GM23338 (cell line): ENCODE results near the gene NKX2-2. TPM values are rescaled to one million over a fixed set of nuclear protein-coding genes. Genes with fewer than 3 reads are reported as not detected.

Experiments used
- ATAC-seq: fragments of 200-7000 bp; cut with Tn5 transposase; 3 replicates; pipeline ENCODE4 v1.9.1; 2020
- DNase-seq: peaks from one replicate; pipeline ENCODE4 v3.0.0-alpha.2; 2015; ENCODE audit warnings: low spot score
- H2AFZ ChIP-seq: fragments of 200-600 bp; sonication (generic); 2 replicates; pipeline ENCODE4 v1.8.0; 2016; ENCODE audit warnings: antibody characterized with exemption, mild to moderate bottlenecking, moderate library complexity
- H3F3A ChIP-seq: fragments of 200-600 bp; sonication (generic); replicated peaks from 2 replicates; pipeline ENCODE4 v1.8.0; 2017; ENCODE audit warnings: antibody characterized with exemption, mixed run types, low read depth
- H3K27ac ChIP-seq: fragments of 200-600 bp; sonication (generic); 2 replicates; pipeline ENCODE4 v1.6.1; 2016; ENCODE audit warnings: low read depth
- H3K27me3 ChIP-seq: fragments of 200-600 bp; sonication (generic); 2 replicates; pipeline ENCODE4 v1.8.0; 2016; ENCODE audit warnings: mild to moderate bottlenecking, mixed run types, moderate library complexity; ENCODE audit not compliant: insufficient read depth
- H3K36me3 ChIP-seq: fragments of 200-600 bp; sonication (generic); 2 replicates; pipeline ENCODE4 v1.8.0; 2016; ENCODE audit warnings: mild to moderate bottlenecking; ENCODE audit not compliant: insufficient read depth
- H3K4me1 ChIP-seq: fragments of 200-600 bp; sonication (generic); 2 replicates; pipeline ENCODE4 v1.8.0; 2016; ENCODE audit warnings: mild to moderate bottlenecking, moderate library complexity; ENCODE audit not compliant: insufficient read depth
- H3K4me2 ChIP-seq: fragments of 200-600 bp; sonication (generic); 2 replicates; pipeline ENCODE4 v1.7.1; 2017; ENCODE audit warnings: mixed run types
- H3K4me3 ChIP-seq: fragments of 200-600 bp; sonication (generic); 2 replicates; pipeline ENCODE4 v1.6.1; 2016; ENCODE audit warnings: mixed run types
- H3K79me2 ChIP-seq: fragments of 200-600 bp; sonication (generic); replicated peaks from 2 replicates; pipeline ENCODE4 v1.8.0; 2017; ENCODE audit warnings: mild to moderate bottlenecking; ENCODE audit not compliant: insufficient read depth
- H3K9me2 ChIP-seq: fragments of 200-600 bp; sonication (generic); 2 replicates; pipeline ENCODE4 v1.8.0; 2017; ENCODE audit not compliant: insufficient read depth
- H4K20me1 ChIP-seq: fragments of 200-600 bp; sonication (generic); replicated peaks from 2 replicates; pipeline ENCODE4 v1.8.0; 2017; ENCODE audit warnings: mild to moderate bottlenecking; ENCODE audit not compliant: insufficient read depth
- H3K27ac Mint-ChIP-seq: 2 replicates; pipeline ENCODE4 v1.8.0; 2020; ENCODE audit warnings: inconsistent platforms, mild to moderate bottlenecking, moderate library complexity, mixed read lengths
- H3K27me3 Mint-ChIP-seq: 3 replicates; pipeline ENCODE4 v1.8.0; 2022; ENCODE audit warnings: low read depth, mild to moderate bottlenecking, moderate library complexity, mixed read lengths, inconsistent platforms; ENCODE audit not compliant: insufficient read depth, poor library complexity
- H3K36me3 Mint-ChIP-seq: 3 replicates; pipeline ENCODE4 v1.8.0; 2021; ENCODE audit warnings: low read depth, mild to moderate bottlenecking, inconsistent platforms, moderate library complexity, mixed read lengths
- H3K4me1 Mint-ChIP-seq: 3 replicates; pipeline ENCODE4 v1.8.0; 2020; ENCODE audit warnings: mild to moderate bottlenecking, inconsistent platforms, mixed read lengths
- H3K4me3 Mint-ChIP-seq: 3 replicates; pipeline ENCODE4 v1.8.0; 2021; ENCODE audit warnings: moderate library complexity, mild to moderate bottlenecking, inconsistent platforms, mixed read lengths
- H3K9me3 Mint-ChIP-seq: 3 replicates; pipeline ENCODE4 v1.8.0; 2020; ENCODE audit warnings: moderate library complexity, mild to moderate bottlenecking, inconsistent platforms, mixed read lengths
- CREB1 ChIP-seq: fragments of 250-450 bp; sonication (Bioruptor Pico); IDR thresholded peaks from 2 replicates; pipeline ENCODE4 v1.5.0; 2020; ENCODE audit warnings: low read depth, mild to moderate bottlenecking, moderate library complexity
- STAT1 ChIP-seq: IDR thresholded peaks from one replicate; pipeline ENCODE4 v1.6.1; 2016; ENCODE audit warnings: antibody characterized with exemption; ENCODE audit not compliant: unreplicated experiment
- polyA plus RNA-seq: library from polyadenylated mRNA; unstranded; fragments of >200 nt; fragmentation: Nextera tagmentation; extraction: Ambion mirVana; gene quantifications from 2 replicates; pipeline ENCODE4 v1.2.1, GENCODE V29; 2016
- total RNA-seq: library from RNA; depleted of rRNA; stranded (reverse); fragments of >200 nt; shearing (Covaris generic); gene quantifications from 2 replicates; pipeline ENCODE4 v1.2.3, GENCODE V29; 2014
- TF ChIP-seq, protein P1 (sequence below): IDR thresholded peaks from 2 replicates; pipeline ENCODE4 v1.6.1; 2016; ENCODE audit warnings: antibody characterized with exemption
- TF ChIP-seq, protein P2 (sequence below): fragments of 250-450 bp; sonication (Bioruptor Pico); IDR thresholded peaks from 2 replicates; pipeline ENCODE4 v1.5.0; 2020; ENCODE audit warnings: mild to moderate bottlenecking, moderate library complexity
- TF ChIP-seq, protein P3 (sequence below): IDR thresholded peaks from one replicate; pipeline ENCODE4 v1.6.1; 2018; ENCODE audit warnings: antibody characterized with exemption; ENCODE audit not compliant: unreplicated experiment
- TF ChIP-seq, protein P4 (sequence below), 2 experiments: fragments of 200-600 bp in 1 of 2; sonication (generic) in 1 of 2; conservative IDR thresholded peaks; 2 replicates each; pipeline versions ENCODE4 v1.5.1 to v1.6.1; 2016 to 2017; ENCODE audit warnings: antibody characterized with exemption in 2 of 2, low read depth in 2 of 2, mild to moderate bottlenecking in 2 of 2, moderate library complexity in 1 of 2

Gene NKX2-2
- total and polyA plus RNA-seq, 2 experiments from 2014 or later: not detected

DNA sequence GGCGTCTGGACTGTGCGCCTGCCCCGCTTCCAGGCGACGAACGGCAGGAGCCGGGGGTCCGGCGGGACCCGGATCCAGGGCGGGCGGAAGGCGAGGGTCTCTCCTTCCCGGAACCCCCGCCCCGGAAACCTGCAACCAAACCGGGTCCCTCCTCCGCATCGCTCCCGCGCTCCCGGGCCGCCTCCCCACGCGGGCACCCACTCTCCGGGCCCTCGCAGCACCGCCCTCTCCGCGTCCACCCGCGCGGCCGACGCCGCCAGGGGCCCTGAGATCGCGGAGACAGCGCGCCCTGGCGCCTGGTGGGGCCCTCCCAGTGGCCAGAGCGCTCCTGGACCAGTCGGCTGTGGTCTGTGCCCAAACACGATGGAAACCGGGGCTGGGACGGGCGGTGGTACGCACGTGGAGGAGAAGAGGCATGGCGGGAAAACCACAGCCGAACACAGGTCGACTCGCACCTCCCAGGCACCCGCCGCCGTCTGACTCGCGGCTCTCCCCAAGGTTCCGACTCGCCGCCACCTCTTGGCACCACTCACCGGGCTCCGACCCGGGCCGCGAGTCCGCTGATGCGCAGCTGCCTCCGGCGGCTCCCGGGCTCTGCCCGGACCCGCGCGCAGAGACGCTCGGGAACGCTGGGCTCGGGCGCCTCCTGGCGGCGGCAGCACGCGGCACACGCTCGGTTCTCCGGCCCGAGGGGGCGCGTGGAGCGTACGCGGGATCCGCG is 7.9 kb downstream of the NKX2-2 start:
- 0 out of 2 replicates have a peak, but pooled peaks cover 3% of the 10 kb centered on the region for H3K9me2 ChIP-seq
- peaks cover 2% of the 10 kb centered on the region for H3K9me3 Mint-ChIP-seq
- no peak overlapping the region for H3K27ac ChIP-seq
- H3K4me3 ChIP-seq: peak overlapping the region; percentile 70
- H3K27ac Mint-ChIP-seq: no peak overlapping the region
- peak overlapping the region; percentile 66 for H3K4me3 Mint-ChIP-seq
- TF ChIP-seq CREB1 (CRISPR knock-in tag): peak; percentile 20; the same call in 1 of the 2 replicates
- TF ChIP-seq STAT1: no peak
- TF ChIP-seq, protein P1, sequence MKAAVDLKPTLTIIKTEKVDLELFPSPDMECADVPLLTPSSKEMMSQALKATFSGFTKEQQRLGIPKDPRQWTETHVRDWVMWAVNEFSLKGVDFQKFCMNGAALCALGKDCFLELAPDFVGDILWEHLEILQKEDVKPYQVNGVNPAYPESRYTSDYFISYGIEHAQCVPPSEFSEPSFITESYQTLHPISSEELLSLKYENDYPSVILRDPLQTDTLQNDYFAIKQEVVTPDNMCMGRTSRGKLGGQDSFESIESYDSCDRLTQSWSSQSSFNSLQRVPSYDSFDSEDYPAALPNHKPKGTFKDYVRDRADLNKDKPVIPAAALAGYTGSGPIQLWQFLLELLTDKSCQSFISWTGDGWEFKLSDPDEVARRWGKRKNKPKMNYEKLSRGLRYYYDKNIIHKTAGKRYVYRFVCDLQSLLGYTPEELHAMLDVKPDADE: no peak
- TF ChIP-seq, protein P2, sequence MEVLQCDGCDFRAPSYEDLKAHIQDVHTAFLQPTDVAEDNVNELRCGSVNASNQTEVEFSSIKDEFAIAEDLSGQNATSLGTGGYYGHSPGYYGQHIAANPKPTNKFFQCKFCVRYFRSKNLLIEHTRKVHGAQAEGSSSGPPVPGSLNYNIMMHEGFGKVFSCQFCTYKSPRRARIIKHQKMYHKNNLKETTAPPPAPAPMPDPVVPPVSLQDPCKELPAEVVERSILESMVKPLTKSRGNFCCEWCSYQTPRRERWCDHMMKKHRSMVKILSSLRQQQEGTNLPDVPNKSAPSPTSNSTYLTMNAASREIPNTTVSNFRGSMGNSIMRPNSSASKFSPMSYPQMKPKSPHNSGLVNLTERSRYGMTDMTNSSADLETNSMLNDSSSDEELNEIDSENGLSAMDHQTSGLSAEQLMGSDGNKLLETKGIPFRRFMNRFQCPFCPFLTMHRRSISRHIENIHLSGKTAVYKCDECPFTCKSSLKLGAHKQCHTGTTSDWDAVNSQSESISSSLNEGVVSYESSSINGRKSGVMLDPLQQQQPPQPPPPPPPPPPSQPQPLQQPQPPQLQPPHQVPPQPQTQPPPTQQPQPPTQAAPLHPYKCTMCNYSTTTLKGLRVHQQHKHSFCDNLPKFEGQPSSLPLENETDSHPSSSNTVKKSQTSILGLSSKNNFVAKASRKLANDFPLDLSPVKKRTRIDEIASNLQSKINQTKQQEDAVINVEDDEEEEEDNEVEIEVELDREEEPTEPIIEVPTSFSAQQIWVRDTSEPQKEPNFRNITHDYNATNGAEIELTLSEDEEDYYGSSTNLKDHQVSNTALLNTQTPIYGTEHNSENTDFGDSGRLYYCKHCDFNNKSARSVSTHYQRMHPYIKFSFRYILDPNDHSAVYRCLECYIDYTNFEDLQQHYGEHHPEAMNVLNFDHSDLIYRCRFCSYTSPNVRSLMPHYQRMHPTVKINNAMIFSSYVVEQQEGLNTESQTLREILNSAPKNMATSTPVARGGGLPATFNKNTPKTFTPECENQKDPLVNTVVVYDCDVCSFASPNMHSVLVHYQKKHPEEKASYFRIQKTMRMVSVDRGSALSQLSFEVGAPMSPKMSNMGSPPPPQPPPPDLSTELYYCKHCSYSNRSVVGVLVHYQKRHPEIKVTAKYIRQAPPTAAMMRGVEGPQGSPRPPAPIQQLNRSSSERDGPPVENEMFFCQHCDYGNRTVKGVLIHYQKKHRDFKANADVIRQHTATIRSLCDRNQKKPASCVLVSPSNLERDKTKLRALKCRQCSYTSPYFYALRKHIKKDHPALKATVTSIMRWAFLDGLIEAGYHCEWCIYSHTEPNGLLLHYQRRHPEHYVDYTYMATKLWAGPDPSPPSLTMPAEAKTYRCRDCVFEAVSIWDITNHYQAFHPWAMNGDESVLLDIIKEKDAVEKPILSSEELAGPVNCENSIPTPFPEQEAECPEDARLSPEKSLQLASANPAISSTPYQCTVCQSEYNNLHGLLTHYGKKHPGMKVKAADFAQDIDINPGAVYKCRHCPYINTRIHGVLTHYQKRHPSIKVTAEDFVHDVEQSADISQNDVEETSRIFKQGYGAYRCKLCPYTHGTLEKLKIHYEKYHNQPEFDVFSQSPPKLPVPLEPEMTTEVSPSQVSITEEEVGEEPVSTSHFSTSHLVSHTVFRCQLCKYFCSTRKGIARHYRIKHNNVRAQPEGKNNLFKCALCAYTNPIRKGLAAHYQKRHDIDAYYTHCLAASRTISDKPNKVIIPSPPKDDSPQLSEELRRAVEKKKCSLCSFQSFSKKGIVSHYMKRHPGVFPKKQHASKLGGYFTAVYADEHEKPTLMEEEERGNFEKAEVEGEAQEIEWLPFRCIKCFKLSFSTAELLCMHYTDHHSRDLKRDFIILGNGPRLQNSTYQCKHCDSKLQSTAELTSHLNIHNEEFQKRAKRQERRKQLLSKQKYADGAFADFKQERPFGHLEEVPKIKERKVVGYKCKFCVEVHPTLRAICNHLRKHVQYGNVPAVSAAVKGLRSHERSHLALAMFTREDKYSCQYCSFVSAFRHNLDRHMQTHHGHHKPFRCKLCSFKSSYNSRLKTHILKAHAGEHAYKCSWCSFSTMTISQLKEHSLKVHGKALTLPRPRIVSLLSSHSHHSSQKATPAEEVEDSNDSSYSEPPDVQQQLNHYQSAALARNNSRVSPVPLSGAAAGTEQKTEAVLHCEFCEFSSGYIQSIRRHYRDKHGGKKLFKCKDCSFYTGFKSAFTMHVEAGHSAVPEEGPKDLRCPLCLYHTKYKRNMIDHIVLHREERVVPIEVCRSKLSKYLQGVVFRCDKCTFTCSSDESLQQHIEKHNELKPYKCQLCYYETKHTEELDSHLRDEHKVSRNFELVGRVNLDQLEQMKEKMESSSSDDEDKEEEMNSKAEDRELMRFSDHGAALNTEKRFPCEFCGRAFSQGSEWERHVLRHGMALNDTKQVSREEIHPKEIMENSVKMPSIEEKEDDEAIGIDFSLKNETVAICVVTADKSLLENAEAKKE (CRISPR knock-in tag): no peak
- TF ChIP-seq, protein P3, sequence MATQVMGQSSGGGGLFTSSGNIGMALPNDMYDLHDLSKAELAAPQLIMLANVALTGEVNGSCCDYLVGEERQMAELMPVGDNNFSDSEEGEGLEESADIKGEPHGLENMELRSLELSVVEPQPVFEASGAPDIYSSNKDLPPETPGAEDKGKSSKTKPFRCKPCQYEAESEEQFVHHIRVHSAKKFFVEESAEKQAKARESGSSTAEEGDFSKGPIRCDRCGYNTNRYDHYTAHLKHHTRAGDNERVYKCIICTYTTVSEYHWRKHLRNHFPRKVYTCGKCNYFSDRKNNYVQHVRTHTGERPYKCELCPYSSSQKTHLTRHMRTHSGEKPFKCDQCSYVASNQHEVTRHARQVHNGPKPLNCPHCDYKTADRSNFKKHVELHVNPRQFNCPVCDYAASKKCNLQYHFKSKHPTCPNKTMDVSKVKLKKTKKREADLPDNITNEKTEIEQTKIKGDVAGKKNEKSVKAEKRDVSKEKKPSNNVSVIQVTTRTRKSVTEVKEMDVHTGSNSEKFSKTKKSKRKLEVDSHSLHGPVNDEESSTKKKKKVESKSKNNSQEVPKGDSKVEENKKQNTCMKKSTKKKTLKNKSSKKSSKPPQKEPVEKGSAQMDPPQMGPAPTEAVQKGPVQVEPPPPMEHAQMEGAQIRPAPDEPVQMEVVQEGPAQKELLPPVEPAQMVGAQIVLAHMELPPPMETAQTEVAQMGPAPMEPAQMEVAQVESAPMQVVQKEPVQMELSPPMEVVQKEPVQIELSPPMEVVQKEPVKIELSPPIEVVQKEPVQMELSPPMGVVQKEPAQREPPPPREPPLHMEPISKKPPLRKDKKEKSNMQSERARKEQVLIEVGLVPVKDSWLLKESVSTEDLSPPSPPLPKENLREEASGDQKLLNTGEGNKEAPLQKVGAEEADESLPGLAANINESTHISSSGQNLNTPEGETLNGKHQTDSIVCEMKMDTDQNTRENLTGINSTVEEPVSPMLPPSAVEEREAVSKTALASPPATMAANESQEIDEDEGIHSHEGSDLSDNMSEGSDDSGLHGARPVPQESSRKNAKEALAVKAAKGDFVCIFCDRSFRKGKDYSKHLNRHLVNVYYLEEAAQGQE: no peak
- TF ChIP-seq, protein P4, sequence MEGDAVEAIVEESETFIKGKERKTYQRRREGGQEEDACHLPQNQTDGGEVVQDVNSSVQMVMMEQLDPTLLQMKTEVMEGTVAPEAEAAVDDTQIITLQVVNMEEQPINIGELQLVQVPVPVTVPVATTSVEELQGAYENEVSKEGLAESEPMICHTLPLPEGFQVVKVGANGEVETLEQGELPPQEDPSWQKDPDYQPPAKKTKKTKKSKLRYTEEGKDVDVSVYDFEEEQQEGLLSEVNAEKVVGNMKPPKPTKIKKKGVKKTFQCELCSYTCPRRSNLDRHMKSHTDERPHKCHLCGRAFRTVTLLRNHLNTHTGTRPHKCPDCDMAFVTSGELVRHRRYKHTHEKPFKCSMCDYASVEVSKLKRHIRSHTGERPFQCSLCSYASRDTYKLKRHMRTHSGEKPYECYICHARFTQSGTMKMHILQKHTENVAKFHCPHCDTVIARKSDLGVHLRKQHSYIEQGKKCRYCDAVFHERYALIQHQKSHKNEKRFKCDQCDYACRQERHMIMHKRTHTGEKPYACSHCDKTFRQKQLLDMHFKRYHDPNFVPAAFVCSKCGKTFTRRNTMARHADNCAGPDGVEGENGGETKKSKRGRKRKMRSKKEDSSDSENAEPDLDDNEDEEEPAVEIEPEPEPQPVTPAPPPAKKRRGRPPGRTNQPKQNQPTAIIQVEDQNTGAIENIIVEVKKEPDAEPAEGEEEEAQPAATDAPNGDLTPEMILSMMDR (conservative IDR thresholded peaks at IDR 0.05; ENCODE audit: low read depth in 2 of 2): peak; percentile 78 to 80
- H3K4me1 ChIP-seq: peaks cover 35% of the 10 kb centered on the region
- peak overlapping the region; percentile 94 for H3K4me2 ChIP-seq
- ATAC-seq: peak; percentile 55
- peaks cover 75% of the 10 kb centered on the region for H3K27me3 ChIP-seq
- H2AFZ ChIP-seq: peak overlapping the region; percentile 97
- H3K36me3 ChIP-seq: no peaks in the 10 kb centered on the region
- peak; percentile 78 for DNase-seq
- peaks cover 5% of the 10 kb centered on the region for H3K36me3 Mint-ChIP-seq
- H3F3A ChIP-seq: peaks cover 28% of the 10 kb centered on the region
- H3K27me3 Mint-ChIP-seq: peaks cover 68% of the 10 kb centered on the region
- H3K79me2 ChIP-seq: no peaks in the 10 kb centered on the region
- peaks cover 39% of the 10 kb centered on the region for H3K4me1 Mint-ChIP-seq
- H4K20me1 ChIP-seq: peaks cover 13% of the 10 kb centered on the region
